Measurements from ENCODE around the gene FBXL16. TPM values are rescaled to one million over a fixed set of nuclear protein-coding genes. Genes with fewer than 3 reads are reported as not detected.

FBXL16 gene
- polyA plus RNA-seq, 4 donors, result 0.69 to 1.7 (median 1.2) TPM

DNA sequence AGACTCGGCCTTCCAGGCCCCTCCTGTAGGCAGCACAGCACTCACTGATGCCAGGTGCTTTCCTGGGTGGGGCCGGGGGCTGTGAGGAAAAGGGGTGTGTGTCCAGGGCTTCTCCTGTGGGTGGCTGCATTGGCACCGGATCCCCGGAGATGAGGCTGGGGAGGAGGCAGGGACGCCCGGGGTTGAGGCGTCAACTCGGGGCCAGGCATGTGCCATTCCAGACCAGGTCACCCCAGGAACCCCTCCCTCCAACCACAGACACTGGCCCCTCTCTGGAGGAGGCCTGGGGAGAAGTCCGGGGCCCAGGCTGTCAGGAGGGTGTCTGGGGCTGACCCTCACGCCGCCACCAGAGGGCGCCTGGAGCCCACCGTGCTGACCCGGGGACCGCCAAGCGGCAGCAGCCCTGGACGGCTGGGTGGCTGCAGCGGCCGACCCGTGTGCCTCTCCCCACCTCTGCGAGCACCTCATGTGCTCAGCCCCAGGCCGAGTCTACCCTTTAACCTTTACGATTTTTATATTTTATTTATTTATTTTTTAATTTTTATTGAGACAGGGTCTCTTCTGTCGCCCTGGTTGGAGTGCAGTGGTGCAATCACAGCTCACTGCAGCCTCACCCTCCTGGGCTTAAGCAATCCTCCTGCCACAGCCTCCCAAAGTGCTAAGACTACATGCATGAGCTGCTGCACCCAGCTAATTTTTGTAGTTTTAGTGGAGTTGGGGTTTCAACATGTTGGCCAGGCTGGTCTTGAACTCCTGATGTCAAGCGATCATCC lies 6.1 kb upstream of the FBXL16 start:
- DNase-seq (ENCODE audit: low read depth in 4 of 4, low spot score in 2 of 4), result no peak

DNA sequence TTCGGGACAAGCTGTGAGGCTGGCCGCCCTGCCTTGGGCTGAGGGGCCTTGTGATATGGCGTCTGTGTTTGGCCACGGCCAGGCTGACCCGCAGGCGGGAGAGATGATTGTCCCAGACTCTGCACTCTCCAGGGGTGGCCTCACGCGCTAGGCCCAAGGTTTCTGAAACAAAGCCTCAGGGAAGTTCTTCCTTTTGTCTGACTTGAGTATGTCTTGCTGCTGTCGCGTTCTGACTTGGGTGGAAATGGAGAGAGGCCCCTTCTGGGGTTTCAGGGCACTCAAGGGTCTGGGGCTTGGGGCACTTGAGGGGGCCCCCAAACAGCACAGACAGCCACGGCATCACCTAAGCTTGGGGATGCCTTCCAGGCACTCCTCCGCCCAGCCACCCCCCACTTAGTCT lies 5.5 kb upstream of the FBXL16 start:
- DNase-seq (ENCODE audit: low read depth in 4 of 4, low spot score in 2 of 4), result no peak

DNA sequence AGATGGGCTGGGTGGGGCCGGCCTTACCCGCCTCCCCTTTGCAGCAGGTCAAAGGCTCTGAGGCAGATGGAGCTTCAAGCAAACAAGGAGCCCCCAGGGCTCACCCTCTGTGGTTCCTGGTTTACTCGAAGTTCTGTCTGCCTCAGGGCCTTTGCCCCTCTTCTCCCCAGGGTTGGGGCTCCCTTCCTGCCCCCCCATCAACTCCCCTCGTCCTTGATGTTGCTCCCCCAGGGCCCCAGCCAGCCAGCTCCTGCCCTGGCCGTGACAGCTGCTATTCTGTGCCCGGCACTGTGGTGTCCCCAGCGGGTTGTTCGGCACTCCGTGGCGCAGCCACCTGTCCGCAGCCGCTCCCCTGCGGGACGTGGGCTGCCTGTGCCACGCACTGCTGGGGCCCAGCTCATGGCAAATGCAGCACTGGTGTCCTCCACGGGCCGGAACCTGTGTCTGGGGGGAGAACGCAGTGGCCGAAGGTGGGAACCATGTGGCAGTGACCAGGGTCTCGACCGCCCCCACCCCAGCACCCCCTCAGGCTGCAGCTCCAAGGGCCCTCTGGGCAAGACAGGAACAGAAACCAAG lies 5.0 kb upstream of the FBXL16 start:
- no peak for DNase-seq (ENCODE audit: low read depth in 4 of 4, low spot score in 2 of 4)

DNA sequence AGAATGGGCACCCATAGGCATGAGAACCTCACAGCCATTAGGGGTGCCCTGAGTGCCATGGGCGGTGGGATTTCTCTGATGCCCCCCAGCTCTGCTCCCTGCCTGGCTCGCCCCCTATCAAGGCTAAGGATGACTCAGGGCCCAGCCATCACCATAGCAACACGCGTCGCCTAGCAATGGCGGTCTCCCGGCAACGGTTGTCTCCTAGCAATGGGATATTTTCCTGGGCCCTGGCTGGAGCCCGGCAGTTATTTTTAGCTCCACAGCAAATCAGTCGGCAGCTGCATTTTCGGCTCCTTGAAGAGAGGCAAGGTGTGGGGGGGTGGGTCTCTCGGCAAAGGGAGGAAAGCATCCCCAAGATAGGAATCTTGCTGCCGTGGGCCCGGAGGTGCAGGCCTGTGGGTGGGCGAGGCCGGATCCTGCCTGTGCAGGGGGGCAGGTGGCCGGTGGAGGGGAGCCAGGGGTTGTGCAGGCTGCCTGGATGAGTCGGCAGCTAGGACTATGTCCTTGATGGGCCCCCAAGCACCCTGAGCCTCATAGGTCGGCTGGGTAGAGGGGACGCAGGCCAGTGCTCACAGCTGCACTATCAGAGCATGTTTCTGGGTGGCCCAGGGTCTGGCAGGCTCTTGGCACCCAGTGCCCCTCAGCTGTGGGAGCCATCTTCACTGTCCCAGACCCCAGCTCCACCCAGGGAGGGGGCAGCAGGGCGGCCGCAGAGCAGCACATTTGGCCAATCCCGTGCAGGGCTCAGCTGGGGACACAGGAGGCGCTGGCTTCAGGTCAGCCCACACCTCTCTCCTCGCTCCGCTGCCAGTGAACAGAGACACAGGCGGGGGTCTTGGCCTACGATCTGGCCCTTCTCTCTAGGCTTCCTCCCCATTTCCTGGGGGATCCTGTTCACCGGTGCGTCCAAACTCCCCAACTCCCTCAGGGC lies 4.2 kb upstream of the FBXL16 start:
- DNase-seq (ENCODE audit: low read depth in 4 of 4, low spot score in 2 of 4), result no peak

DNA sequence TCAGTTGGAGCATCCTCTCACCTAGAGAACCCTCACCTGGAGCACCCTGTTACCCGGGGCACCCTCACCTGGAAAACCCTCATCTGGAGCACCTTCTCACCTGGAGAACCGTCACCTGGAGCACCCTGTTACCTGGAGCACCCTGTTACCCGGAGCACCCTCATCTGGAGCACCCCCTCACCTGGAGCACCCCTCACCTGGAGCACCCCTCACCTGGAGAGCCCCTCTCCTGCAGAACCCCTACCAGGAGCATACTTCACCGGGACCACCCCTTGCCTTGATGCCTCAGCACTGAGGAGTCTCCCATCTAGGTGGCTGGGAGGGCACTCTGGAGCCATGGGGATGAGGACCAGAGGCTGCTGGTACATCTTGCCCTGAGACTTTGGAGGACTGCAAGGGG lies 3.4 kb upstream of the FBXL16 start:
- DNase-seq (ENCODE audit: low read depth in 4 of 4, low spot score in 2 of 4), result no peak

DNA sequence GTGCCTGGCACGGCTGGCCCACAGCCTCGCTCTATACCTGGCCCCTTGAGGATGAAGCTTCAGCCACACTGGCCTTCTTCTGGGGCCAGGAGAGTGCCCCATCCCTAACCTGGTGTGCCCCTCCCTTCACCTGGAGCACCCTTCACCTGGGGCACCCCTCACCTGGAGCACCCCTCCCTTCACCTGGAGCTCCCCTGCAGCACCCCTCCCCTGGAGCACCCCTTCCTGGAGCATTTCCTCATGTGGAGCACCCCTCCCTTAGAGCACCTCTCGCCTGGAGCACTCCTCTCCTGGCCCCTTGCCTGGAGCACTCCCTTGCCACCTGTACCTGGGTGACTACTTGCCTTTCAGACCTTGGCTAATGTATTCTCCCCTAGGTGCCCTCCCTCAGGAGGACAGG lies 2.4 kb upstream of the FBXL16 start:
- no peak for DNase-seq (ENCODE audit: low read depth in 4 of 4, low spot score in 2 of 4)

DNA sequence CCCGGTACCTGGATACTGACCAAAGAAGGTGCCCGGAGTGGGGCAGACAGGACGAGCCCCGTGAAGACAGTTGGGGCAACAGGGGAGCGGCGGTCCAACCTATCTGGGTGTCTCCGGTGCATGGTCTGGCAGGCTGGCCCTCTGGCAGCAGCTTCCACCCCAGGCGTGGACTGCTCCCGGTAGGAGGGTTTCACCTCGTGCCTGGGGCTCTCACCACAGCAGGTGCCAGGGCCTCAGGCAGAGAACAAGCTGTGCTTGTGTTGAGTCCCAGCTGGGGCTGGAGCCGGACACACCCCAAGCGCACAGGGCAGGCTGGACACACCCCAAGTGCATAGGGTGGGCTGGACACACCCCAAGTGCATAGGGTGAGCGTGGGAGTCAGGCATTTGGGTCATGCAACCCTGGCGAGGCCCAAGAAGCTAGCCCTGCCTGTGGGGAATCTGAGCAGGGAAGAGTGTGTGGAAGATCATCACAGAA lies 1.5 kb upstream of the FBXL16 start:
- DNase-seq (ENCODE audit: low read depth in 4 of 4, low spot score in 2 of 4), result no peak

DNA sequence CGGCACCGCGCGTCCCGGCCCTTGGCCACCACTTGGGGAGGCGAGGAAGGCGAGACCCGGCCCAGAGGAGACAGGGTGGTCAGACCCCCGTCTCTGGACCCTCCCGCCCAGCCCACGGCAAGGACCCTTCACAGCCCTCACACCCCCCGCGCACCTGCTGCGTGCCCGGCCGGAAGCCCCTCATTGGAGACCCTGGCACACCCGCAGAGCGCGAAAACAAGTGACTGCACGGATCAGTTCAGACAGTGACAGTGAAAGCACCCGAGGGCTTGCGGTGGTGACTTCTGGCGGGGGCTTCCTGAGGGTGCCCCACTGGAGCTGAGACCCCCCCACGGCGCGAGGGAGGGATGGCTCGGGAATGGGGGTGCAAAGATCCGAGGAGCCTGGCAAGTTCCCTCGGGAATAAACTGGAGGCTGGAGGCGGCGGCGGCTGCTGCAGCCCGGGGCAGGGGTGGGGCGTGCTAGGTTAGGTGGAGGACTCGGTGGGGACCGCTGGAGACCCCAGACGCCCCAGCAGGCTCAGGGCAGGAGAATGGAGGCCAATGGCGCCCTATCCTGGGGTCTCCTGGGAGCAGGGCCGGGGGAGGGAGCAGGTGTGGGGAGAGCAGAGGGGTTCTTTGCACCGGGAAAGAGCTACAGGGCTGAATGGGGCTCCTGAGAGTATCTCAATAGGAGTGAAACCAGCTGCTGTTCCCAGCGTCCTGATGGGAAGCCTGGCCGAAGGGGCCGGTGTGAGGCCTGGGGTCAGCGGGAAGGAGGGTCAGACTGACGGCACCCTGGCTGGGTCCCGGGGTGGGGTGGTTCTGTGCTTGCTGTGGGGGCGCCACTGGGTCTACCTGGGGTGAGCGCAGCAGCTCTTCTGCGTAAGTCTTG lies 824 bp upstream of the FBXL16 start:
- no peak for DNase-seq (ENCODE audit: low read depth in 4 of 4, low spot score in 2 of 4)

DNA sequence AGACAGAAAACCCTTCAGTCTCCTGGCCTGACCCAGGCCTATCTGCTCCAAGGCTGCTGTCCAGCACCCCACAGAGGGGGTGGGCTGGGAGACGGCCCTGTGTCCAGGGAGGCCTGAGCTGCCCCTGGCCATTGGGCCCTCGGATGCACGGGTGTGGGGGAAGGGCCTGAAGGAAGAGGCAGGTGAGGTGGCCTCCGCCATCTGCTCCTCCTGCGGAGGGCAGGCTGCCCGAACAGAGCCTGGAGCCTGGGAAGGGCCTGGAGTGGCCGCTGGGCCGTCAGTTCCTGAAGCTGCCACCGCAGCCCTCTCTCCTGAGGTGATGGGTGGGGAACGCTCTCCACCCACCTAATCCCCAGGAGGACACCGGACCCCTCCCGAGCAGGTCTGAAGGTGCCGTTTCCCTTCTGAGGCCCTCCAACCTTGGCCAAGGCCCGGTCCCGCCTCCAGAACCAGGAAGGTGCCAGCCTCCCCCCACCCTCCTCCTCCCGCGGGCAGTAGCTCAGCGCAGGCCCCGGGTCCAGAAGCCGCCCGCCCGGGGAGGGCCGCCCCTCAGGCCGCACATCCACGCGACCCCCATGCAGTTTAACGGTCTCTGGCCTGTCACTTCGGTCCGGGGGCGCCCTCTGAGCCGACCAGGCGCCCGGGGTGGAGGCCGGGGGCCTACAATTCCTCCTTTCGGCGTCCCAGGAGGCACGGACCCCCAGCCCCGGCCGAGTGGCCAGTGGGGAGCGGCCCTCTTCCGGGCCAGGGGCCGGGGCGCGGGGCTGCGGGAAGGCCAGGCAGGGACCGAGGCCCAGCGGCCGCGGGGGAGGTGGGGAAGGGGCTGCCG lies 835 bp downstream of the FBXL16 start:
- DNase-seq (ENCODE audit: low read depth in 4 of 4, low spot score in 2 of 4), result no peak

DNA sequence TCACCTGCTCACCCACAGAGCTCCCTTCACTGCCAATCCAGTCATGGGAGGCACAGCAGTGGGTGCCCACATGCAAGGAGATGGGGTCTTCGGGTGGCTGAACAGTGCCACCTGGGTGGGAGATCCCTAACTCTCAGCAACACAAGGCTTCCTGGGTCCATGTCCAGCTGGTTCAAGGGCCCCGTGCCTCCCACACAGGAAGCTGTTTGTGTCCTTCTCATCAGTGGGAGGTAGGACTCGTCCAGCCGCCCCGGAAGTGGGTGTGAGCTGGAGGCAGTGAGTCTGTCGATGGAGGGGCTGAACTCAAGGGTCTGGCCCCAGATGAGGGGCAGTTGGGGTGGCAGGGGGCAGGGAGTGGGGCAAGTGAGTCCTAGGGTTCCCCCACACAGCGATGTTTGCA lies 1.6 kb downstream of the FBXL16 start:
- DNase-seq (ENCODE audit: low read depth in 4 of 4, low spot score in 2 of 4), result no peak

DNA sequence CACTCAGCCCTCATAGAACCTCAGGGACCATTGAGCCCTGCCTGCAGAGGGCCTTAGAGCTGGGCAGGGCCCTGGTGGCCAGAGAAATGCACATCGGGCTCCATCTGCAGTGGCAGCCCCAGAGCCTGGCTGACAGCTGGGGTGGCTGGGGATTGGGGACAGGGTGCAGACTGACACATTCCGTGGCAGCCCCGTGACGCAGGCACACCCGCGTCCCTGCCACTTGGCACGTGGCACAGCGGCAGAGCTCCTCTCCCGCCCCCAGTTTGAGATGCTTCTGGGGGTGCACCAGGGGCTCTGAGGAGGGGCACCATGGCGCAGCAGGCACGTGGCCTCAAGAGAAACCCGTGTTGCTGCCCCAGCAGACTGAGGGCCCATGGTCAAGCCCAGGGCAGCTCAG lies 2.2 kb downstream of the FBXL16 start:
- DNase-seq (ENCODE audit: low read depth in 4 of 4, low spot score in 2 of 4), result no peak

DNA sequence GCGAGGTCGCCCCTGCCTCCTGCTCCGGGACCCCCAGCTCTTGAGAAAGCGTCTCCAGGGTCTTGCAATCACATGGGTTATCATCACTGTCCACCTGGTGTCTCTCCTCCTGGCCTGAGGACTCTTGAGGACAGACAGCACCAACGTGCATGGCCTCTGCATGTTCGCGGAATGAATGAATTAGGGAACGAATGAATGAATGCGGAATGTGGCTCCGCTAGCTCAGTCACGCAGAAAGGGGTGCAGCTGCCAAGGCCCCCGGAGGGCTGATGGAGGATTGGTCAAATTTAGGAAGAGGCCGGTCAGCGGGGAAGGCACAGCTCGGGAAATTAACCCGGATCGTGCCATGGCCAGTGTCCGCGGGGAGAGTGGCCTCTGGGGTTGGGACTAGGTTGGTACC lies 3.3 kb downstream of the FBXL16 start:
- no peak for DNase-seq (ENCODE audit: low read depth in 4 of 4, low spot score in 2 of 4)

DNA sequence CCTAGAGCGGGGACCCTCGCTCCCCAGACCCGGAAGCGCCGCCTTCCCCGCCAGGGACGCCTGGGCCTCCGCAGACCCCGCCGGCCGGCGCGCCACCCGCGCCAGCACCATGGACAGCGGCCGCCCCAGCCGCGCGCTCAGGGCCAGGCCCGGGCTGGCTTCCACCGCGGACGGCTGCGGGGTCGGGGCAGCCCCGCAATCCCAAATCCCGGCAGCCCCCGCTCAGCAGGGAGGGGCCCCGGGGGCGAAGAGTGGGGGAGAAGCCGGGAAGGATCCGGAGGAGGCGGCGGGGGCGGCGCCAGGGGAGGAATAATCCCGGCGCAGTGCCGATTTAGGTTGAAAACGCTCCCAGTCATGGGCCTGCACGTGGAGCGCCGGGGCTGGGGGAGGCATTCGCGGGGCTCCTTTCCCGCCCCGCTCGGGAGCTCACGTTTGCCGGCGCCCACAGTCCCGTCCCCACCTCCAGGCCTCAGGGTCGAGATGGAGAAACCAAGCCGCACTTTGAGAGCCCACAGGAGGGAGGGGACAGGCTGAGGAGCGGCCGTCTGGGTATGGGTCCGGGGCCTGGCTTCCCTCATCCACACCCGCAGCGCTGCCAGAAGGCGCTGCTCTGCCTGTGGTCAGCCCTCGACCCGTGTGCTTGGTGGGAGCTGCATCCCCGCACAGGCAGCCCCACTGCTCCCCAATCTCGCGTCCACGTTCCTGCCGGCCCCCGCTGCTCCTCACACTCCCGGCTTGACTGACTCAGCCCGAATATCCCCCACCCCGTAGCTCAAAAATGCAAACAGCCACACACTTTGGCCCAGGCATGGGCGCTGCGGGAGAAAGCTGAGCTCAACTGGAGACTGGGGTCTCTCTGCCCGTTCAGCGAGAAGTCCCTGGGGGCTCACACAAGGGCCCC lies 4.7 kb downstream of the FBXL16 start:
- DNase-seq (ENCODE audit: low read depth in 4 of 4, low spot score in 2 of 4), result no peak

DNA sequence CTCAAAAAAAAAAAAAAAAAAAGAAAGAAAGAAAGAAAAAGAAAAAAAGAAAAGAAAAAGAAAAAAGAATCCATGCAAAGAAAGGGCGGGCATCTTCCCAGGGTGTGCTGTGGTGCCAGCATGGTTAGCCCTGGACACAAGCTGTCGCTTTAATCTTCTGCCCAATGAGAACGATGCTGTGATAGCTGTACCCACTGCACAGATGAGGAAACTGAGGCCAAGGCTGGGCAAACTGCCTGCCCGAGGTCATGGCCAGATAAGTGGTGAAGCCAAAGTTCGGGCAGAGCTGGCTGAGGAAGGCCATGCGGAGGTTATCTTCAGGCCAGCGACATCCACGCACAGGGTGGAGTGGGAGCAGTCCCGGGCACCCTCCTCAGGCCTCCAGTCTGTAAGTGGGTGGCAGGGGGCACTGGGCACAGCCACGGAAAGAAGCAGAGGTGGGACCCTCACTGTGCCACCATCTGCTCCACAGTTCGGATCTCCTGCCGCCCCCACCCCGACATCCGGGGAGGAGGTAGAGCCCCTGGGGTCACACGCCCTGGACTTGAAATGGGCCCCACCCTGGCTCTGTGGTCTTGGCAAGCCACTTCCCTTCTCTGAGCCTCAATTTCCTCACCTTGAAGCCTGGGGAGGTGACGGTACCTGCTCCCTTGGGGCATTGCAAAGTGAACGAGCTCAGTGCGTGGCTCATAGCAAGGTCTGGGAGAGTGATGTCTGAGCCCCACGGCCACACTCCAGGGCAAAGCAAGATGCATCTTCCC lies 6.5 kb downstream of the FBXL16 start:
- DNase-seq (ENCODE audit: low read depth in 4 of 4, low spot score in 2 of 4), result no peak

DNA sequence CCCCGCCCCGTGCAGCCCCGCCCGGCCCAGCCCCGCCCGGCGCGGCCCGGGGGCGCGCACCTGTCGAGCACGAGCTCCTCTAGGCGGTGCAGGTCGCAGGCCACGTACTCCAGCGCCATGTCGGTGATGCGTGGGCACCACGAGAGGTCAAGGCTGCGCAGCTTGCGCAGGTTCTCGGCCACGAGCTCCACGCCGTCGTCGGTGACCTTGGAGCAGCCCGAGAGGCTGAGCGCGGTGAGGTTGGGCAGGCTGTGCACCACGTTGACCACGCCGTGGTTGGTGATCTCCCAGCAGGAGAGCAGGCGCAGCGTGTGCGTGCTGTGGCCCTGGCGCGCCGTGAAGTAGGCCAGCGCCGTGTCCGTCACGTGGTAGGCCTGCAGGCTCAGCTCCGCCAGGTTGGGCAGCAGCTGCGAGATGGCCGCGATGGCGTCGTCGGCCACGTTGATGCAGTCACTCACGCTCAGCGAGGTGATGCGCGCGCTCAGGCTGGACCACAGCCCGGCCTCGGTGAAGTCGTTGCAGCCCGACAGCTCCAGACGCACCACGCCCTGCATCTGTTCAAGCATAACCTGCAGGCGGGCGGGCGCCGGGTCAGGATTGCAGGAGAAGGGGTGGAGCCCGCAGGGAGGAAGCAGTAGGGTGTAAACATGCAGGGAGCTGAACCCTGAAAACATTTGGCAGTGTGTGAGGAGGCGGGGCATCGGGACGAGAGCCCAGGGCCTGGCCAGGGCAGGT lies 10.1 kb downstream of the FBXL16 start:
- no peak for DNase-seq (ENCODE audit: low read depth in 4 of 4, low spot score in 2 of 4)

DNA sequence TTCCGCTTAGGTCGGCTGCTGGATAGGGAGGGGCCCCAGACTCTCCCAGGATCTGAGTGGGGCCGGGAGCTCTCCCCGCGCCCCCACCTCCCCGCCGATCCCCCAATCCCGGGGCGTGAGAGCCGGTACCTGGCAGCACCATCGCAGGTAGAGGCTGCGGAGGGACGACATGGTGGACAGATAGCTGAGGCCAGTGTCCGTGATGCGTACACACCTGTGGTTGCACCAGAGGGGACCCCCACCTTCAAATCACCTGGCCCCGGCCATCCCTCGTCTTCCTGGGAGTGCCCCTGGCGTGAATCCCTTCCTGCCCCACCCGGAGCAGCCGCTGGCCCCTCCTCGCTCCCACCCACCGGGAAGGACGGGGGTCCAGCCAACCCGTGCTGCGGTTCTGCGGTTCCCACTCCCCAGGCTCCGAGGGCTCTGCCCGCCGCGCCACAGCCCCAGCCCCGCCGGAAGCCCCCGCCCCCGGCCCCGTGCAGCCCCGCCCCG lies 10.7 kb downstream of the FBXL16 start:
- no peak for DNase-seq (ENCODE audit: low read depth in 4 of 4, low spot score in 2 of 4)
